Activated CD4-positive, alpha-beta T cell treated with anti-CD3 and anti-CD28 coated beads for 24 hours (primary cell): ENCODE data around the gene S100A3.
A peak's percentile ranks its signal among the peaks of the same experiment; 100 is the strongest.
"Not testable (repeated sequence)": the region's sequence is repeated elsewhere in the genome, so short reads cannot be mapped to it uniquely, and the experiment has no call there.

Source experiments
- DNase-seq, 2 donors: peaks; one replicate each; pipeline ENCODE4 v3.0.0-alpha.2; 2020; ENCODE audit warnings: low read depth in 2 of 2

S100A3 gene

GRCh38 chr1:153548722-153549688, at the start of gene S100A3:
TSS of gene S100A3 (minus strand) at chr1:153549258. CDS start at chr1:153548485, 773 bp downstream.
- no peak for DNase-seq

DNA sequence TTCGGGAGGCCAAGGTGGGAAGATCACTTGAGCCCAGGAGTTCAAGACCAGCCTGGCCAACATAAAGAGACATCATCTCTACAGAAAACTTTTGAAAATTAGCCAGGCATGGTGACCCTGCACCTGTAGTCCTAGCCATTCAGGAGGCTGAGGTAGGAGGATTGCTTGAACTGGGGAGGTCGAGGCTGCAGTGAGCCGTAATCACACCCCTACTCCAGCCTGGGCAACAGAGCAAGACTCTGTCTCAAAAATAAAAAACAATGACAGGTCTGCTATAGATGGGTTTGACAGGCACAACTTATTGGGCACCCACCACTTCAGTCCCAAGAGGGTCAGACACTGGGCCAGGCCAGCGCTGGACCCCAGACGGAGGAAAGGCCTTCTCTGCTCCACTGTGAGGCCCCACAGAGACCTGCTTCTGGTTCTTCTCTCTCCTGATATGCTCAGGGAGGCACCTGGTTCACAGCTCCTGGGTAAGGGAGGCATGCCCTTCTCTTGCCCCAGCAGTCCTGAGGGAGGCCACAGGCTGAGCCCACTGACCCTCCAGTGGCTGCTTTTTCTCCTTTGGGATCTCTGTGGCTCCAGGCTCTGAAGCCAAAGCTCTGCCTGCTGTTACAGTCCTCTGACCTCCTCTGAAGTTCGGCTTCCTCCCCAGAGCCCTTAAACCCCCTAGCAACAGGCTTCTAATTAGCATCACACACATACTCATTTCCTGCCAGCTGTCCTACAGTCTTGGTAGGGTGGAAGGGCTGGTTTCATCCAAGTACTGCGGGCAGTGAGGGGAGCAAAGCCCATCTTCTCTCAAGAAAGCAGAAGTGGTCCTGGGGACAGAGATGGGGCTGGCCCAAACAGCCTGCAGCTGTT, 49.5 kb upstream of the S100A3 start:
- DNase-seq = no peak

- DNase-seq = no peak
Observed at GRCh38 chr1:153597206-153597605, 48.1 kb upstream of the S100A3 start.

DNA sequence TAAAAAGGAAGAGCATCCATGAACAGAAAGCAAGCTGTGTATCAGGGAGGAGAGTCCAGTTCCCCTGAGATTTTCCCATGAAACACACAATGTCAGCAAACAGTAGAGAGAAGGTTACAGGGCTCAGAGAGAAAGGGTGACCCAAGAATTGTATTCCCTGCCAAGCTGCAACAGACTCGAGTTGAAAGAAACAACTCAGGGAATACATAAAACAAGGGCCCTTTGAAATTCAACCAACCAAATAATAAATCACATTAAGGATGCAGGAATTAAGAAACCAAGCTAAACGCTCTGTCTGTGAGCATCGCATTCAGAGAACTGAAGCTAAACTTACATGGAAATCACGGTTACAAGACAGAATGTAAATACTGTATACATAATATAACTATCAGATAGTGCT, 43.7 kb upstream of the S100A3 start:
- no peak for DNase-seq

- DNase-seq = no peak
Observed at GRCh38 chr1:153588482-153588881, 39.4 kb upstream of the S100A3 start.

DNA sequence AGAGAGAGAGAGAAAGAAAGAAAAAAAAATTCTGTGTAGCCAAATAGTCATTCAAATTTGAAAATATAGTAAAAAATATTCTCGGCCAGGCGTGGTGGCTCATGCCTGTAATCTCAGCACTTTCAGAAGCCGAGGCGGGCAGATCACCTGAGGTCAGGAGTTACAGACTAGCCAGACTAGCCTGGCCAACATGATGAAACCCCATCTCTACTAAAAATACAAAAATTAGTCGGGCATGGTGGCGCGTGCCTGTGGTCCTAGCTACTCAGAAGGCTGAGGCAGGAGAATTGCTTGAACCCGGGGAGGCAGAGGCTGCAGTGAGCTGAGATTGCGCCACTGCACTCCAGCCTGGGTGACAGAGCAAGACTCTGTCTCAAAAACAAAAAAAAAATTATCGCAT, 39.0 kb upstream of the S100A3 start:
- not testable (repeated sequence) for DNase-seq

DNA sequence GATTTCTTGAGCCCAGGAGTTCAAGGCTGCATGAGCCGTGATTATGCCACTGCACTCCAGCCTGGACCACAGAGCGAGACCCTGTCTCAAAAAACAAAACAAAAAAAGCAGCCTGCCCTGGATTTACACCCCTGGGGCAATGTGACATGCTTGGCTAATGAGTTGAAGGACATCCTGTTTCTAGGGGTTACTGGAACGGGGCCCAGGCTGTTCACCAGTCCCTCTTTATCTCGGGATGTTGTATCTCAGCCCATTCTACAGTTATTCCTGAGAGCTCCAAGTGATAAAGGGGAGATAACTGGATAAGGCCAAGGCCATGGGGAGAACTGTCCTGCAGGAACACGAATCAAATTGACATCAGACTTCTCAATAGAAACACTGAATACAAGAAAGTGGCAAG, 38.3 kb upstream of the S100A3 start:
- DNase-seq = no peak

GRCh38 chr1:153586347-153586746, 37.3 kb upstream of the S100A3 start:
- DNase-seq = no peak

DNA sequence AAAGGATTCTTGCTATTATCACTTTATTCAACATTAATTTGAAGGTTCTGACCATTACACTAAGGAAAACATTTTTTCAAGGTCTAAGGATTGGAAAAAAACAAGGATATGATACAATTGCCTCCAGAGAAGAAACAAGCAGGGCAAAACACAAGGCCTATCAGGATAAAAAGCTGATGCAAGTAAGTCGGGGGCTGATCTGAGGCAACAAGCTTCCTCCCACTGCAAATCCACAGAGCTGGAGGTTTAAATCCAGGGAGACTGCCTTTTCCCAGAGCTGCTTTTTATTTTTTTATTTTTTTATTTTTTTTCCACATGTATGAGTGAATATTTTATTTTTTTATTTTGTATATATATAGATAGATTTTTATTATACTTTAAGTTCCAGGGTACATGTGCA, 35.9 kb upstream of the S100A3 start:
- DNase-seq = no peak

- no peak for DNase-seq
Observed at GRCh38 chr1:153583976-153584375, 34.9 kb upstream of the S100A3 start.

GRCh38 chr1:153583514-153583913, 34.5 kb upstream of the S100A3 start:
- DNase-seq = not testable (repeated sequence)

- not testable (repeated sequence) for DNase-seq
Observed at GRCh38 chr1:153582836-153583235, 33.8 kb upstream of the S100A3 start.

- DNase-seq = no peak
Observed at GRCh38 chr1:153578936-153579335, 29.9 kb upstream of the S100A3 start.

- DNase-seq = no peak
Observed at GRCh38 chr1:153578490-153578889, 29.4 kb upstream of the S100A3 start.

DNA sequence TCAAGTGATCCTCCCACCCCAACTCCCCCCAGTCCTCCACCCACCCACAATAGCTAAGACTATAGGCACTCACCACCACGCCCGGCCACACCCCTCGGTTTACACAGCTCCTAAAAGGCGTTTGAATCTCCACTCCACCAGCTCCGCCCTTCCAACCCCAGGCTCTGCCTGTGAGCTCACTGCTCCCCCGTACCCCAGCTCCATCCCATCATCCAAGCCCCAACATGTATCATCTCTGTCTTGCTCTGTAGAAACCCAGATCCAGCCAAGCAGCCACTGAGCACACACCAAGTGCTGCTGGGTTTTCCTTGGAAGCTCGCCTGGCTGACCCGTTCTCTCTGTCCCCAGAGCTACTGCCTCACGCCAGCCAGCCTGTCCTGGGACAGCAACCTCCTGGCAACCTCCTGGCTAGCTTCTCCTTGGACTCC, 28.6 kb upstream of the S100A3 start:
- DNase-seq = no peak

- DNase-seq = no peak
Observed at GRCh38 chr1:153577138-153577537, 28.1 kb upstream of the S100A3 start.

DNA sequence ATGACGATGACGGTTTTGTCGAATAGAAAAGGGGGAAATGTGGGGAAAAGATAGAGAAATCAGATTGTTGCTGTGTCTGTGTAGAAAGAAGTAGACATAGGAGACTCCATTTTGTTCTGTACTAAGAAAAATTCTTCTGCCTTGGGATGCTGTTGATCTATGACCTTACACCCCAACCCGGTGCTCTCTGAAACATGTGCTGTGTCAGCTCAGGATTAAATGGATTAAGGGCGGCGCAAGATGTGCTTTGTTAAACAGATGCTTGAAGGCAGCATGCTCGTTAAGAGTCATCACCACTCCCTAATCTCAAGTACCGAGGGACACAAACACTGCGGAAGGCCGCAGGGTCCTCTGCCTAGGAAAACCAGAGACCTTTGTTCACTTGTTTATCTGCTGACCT, 26.4 kb upstream of the S100A3 start:
- DNase-seq = not testable (repeated sequence)

DNA sequence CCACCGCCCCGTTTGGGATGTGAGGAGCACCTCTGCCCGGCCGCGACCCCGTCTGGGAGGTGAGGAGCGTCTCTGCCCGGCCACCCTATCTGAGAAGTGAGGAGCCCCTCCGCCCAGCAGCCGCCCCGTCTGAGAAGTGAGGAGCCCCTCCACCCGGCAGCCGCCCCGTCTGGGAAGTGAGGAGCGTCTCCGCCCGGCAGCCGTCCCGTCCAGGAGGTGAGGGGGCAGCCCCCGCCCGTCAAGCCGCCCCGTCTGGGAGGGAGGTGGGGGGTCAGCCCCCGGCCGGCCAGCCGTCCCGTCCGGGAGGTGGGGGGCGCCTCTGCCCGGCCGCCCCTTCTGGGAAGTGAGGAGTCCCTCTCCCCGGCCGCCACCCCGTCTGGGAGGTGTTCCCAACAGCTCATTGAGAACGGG, 26.0 kb upstream of the S100A3 start:
- not testable (repeated sequence) for DNase-seq

DNA sequence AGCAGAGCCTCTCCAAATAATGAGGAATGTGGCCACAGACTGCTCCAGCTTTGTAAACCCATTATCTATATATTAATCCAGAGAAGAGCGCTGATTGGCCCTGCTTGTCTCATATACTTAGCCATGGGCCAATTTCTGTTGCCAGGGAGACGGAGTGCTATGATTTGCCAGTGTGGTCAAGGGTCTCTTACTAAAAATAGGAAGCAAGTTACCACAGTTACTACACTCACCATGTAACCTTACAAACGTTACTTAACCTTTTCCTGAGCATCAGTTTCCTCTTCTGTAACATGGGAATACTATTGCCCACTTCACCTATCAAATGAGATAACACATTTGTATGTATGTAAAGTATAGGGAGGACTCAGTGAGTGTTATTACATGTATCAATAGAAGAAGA, 24.3 kb upstream of the S100A3 start:
- DNase-seq = no peak

- peak in 1 of 2 donors; percentile 45 for DNase-seq
Observed at GRCh38 chr1:153572569-153573015, 23.5 kb upstream of the S100A3 start.

DNA sequence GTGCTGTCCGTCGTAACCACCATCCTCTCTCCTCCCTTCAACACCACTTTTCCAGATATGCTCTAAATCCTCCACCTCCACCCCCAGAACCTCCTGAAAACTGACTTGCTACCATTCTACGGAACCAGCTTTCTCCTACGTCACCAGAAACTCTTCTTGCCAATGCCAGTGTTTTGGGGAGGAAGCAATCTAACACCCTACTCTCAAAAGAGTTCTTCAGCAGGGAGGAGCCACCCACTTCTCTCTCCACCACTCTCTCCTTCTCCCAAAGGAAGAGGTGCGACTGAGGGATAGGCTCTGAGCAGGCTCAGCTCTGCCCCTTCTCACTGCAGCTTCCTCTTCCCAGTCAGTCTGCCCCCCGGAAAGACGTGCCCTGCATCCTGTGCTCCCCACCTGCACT, 22.6 kb upstream of the S100A3 start:
- no peak for DNase-seq

- no peak for DNase-seq
Observed at GRCh38 chr1:153570874-153571273, 21.8 kb upstream of the S100A3 start.
